MG63 (cell line): ENCODE results near the gene POLR2B. TPM values are rescaled to one million over a fixed set of nuclear protein-coding genes. Genes with fewer than 3 reads are reported as not detected.
"Not testable (repeated sequence)": the region's sequence is repeated elsewhere in the genome, so short reads cannot be mapped to it uniquely, and the experiment has no call there.

ENCODE experiments used
- DNase-seq: peaks from one replicate; pipeline ENCODE4 v3.0.0-alpha.2; 2020
- H3K27me3 ChIP-seq: fragments of 250-450 bp; sonication (Bioruptor Pico); 2 replicates; pipeline ENCODE4 v1.5.1; 2020; ENCODE audit warnings: mild to moderate bottlenecking, moderate library complexity
- H3K36me3 ChIP-seq: fragments of 250-450 bp; sonication (Bioruptor Pico); 2 replicates; pipeline ENCODE4 v1.5.1; 2020; ENCODE audit warnings: mild to moderate bottlenecking, moderate library complexity
- H3K4me3 ChIP-seq: fragments of 250-450 bp; sonication (Bioruptor Pico); 2 replicates; pipeline ENCODE4 v1.5.1; 2020; ENCODE audit warnings: mild to moderate bottlenecking, moderate library complexity
- H3K9me3 ChIP-seq: fragments of 250-450 bp; sonication (Bioruptor Pico); 2 replicates; pipeline ENCODE4 v1.5.1; 2020; ENCODE audit warnings: mild to moderate bottlenecking, moderate library complexity
- total RNA-seq: library from RNA; depleted of rRNA; stranded (reverse); fragments of >200 nt; shearing (Covaris generic); gene quantifications from 2 replicates; pipeline ENCODE4 v1.2.3, GENCODE V29; 2014; ENCODE audit warnings: low replicate concordance

The POLR2B gene
- total RNA-seq, 1 experiment from 2014 or later: 87.9 TPM

DNA sequence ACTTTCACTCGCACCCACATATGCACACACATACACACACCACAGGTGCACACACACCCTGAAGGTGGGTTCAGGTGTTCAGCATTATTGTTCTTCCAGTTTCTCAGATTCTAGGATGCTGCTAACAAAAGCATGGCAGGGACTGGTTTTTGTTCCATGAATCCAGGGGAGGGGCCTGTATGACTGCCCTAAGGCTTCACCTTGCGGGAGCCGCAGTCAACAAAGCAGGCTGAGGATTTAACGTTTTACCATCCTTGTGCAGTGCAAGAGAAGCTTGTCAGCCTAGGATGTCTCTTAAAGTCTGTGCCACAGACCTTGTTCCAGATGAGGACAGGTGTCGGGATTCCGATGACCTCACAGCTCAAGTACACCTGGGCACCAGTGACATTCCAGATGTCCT lies 61.8 kb downstream of the POLR2B start:
- no peak for DNase-seq
- Histone ChIP-seq H3K36me3 (peaks cover 9% of the 10 kb centered on the region; the same call in 1 of the 2 replicates), H3K27me3 (no peaks in the 10 kb centered on the region), H3K4me3 (no peak overlapping the region), H3K9me3 (no peaks in the 10 kb centered on the region)

DNA sequence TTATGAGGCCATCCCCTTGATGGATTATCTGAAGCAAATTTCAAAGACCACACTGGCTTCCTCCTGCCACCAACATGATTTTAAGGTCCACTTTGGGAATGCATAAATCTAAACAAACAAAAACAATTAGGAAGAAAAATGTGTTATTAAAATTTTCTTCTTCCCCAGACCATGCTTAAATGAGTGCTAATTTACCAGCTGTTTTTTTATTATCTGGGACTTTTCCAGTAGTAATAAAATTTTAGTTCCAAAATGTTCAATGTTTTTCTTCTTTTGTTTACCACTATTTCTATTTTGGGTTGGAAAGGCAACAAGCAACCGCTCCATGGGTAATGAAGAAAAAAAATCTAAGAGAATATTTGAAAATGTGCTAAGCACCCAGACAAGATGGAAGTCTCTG lies 62.3 kb downstream of the POLR2B start:
- no peak overlapping the region for H3K4me3 ChIP-seq
- no peaks in the 10 kb centered on the region for H3K9me3 ChIP-seq
- no peak for DNase-seq
- H3K27me3 ChIP-seq: no peaks in the 10 kb centered on the region
- peaks cover 9% of the 10 kb centered on the region; the same call in 1 of the 2 replicates for H3K36me3 ChIP-seq

DNA sequence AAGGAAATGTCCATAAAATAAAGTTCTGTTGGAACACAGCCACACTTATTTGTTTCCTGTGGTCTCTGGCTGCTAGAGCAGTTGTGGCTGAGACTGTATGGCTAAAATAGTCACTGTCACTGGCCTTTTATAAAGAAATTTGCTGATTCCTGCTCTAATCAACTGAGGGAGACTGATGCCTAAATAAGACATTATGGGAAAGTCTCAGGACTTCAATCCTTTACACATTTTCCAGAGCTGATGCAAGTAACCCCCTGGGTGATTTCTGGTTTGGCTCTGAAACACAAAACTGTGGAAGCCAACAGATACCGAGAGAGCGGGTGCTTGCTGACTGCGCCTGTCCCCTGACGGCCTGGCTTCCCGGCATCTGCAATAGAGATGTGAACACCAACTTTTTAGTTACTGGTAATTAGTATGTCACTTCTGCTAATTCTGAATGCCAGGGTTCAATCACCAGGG lies 64.0 kb downstream of the POLR2B start:
- no peak for DNase-seq
- Histone ChIP-seq H3K27me3 (no peaks in the 10 kb centered on the region), H3K4me3 (no peak overlapping the region), H3K9me3 (no peaks in the 10 kb centered on the region), H3K36me3 (peaks cover 10% of the 10 kb centered on the region; the same call in 1 of the 2 replicates)

DNA sequence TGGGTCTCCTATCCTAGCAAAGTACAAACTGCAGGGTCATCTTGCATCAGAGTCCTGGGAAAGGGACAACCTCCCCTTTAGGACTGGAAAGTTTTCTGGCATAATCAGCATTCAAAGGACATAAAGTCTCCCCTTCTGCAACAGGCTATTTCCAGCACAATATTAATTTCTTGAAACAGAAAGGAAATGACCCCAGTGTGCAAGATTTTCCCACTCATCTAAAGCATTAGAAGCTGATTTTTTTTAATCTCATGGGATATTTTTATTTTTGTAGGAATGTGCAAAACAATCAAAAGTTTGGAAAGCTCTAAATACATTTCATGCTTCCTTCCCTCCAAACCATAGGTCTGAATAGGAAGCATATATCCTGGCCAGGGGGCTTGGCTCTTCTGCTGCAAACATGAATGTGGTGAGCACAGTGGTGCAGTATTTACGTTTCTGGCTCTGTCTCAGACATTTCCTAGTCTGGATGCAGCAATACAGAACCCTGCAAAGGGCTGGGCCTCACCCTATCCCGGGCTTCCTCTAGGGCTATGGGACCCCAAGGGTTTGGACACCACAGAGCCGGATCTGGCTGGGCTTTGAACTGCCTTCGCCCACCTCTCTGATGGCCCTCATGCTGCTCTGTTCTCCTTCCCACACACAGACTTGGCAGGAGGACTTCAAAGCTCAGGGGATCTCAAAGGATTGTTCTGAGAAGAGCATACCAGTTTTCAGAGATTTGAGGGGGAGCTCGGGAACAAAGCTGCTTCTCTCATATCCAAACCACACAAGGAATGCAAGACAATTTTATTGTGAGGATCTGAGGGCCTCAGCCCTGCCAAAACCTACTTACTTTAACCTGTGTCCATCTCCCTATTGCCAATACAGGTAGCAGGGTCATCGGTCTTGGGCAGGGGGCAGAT lies 64.9 kb downstream of the POLR2B start:
- no peaks in the 10 kb centered on the region for H3K27me3 ChIP-seq
- no peaks in the 10 kb centered on the region for H3K9me3 ChIP-seq
- DNase-seq: no peak
- peaks cover 10% of the 10 kb centered on the region; the same call in 1 of the 2 replicates for H3K36me3 ChIP-seq
- no peak overlapping the region for H3K4me3 ChIP-seq

DNA sequence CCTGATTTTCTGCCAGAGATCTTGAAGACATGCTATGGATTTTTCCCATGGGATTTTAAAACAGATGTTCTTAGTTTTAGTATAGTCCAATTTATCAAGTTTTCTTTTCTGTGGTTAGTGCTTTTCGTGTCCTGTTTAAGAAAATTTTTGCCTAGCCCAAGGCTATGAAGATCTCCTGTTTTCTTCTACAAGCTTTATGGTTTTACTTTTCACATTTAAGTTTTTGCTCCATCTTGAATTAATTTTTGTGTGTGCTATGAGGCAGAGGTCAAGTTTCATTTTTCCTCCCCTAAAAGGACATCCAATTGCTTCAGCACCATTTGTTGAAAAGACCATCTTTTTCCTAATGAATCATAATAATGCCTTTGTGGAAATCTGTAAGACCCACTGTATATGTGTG lies 65.6 kb downstream of the POLR2B start:
- Histone ChIP-seq H3K4me3 (no peak overlapping the region), H3K9me3 (no peaks in the 10 kb centered on the region), H3K27me3 (no peaks in the 10 kb centered on the region), H3K36me3 (peaks cover 10% of the 10 kb centered on the region; the same call in 1 of the 2 replicates)
- no peak for DNase-seq

DNA sequence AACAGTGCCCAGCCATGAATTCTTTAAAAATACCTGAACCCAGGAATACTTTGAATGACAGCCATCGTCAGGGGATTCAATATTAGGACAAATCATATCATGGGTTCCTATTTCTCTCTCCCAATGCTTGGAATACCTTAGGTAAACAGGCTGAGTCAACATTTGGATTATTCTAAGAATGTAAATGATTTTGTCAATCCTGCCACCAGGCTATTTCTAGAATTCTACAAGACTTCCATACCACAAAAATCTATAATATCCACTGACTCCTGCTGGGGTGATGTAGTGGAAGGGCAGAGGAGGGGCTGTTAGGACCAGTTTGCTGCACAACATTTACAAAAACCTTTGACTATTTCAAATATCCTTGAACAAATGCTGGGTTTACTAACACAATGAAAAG lies 66.3 kb downstream of the POLR2B start:
- no peak overlapping the region for H3K4me3 ChIP-seq
- DNase-seq: no peak
- peaks cover 10% of the 10 kb centered on the region; the same call in 1 of the 2 replicates for H3K36me3 ChIP-seq
- no peaks in the 10 kb centered on the region for H3K27me3 ChIP-seq
- no peaks in the 10 kb centered on the region for H3K9me3 ChIP-seq

DNA sequence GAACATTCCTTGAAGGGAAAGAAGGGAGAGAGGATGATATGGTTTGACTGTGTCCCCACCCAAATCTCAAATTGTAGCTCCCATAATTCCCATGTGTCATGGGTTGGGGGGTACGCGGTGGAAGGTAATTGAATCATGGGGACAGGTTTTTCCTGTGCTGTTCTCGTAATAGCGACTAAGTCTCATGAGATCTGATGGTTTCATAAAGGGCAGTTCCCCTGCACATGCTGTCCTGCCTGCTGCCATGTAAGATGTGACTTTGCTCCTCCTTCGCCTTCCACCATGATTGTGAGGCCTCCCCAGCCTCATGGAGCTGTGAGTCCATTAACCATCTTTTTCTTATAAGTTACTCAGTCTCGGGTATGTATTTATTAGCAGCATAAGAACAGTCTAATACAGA lies 68.3 kb downstream of the POLR2B start:
- not testable (repeated sequence) for H3K9me3 ChIP-seq, H3K27me3 ChIP-seq, DNase-seq, H3K36me3 ChIP-seq, H3K4me3 ChIP-seq

DNA sequence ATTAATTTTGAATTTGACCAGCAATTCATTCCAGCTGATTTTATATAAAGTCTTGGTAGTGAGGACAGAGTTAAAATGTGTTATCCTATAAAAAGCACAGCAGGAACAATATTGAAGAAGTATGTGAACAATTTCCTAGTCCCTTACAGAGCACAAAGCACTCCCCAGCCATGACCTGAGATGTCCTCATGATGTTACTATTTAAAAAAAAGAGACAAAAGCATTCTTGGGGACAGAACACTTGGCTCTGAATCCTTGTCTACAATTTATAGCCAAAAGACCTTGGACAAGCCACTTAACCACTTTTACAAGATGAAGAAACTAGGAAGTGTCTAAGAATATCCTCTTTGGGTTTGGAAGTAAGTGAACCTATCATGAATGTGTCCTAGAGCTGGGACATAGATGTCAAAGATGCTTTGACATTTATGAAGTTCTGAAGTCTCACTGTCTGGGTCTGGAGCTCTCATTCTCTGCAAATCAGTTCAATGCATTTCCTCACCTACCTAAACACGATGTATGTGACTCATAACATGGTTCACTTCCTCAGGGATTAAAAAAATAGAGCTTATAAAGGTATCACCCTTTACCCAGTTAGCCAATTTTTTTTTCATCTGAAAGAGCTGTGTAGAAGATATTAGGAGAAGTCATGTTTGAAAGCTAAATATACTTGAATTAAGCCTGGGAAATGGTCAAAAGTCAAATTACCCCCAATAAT lies 70.1 kb downstream of the POLR2B start:
- no peaks in the 10 kb centered on the region for H3K27me3 ChIP-seq
- no peak overlapping the region for H3K4me3 ChIP-seq
- H3K9me3 ChIP-seq: no peaks in the 10 kb centered on the region
- no peak for DNase-seq
- peaks cover 8% of the 10 kb centered on the region; the same call in 1 of the 2 replicates for H3K36me3 ChIP-seq

DNA sequence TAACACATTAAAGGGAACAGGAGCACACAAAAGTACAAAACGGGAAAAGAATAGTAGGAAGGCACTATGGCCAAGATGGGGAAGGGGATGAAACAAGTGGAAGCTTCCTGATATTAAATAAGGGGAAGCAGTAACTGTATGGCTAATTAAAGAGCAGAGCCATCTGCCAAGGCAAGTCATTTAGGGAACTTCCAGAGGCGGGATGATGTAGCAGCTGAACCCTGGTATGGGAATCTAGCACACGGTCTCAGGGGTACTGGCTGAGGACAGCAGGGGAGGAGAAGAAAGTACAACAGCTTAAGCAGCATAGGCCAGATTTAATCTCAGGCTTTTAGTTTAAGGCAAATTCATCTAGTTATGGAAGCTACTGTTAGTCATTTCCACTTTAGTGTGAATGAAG lies 72.4 kb downstream of the POLR2B start:
- Histone ChIP-seq H3K27me3 (no peaks in the 10 kb centered on the region), H3K36me3 (peaks cover 8% of the 10 kb centered on the region; the same call in 1 of the 2 replicates), H3K9me3 (no peaks in the 10 kb centered on the region), H3K4me3 (no peak overlapping the region)
- no peak for DNase-seq

DNA sequence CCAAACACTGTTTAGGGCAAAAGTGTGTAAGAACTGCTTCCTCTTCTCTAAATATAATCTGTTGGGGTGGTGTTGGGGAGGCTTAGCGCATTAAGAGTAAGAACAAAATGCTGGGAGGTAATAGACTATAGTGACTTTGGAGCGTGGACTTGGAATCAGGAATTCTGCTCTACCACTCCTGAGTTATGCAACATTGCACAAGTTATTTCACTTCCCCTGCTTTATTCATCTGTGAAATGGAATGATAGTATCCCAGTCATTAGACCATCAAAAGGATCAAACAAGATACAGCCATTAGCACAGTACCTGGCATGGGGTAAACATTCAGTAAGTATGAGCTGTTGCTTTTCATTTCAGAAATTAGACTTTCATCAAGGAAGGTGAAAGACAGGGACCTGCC lies 72.8 kb downstream of the POLR2B start:
- H3K27me3 ChIP-seq: no peaks in the 10 kb centered on the region
- no peak for DNase-seq
- no peak overlapping the region for H3K4me3 ChIP-seq
- H3K36me3 ChIP-seq: peaks cover 8% of the 10 kb centered on the region; the same call in 1 of the 2 replicates
- no peaks in the 10 kb centered on the region for H3K9me3 ChIP-seq

DNA sequence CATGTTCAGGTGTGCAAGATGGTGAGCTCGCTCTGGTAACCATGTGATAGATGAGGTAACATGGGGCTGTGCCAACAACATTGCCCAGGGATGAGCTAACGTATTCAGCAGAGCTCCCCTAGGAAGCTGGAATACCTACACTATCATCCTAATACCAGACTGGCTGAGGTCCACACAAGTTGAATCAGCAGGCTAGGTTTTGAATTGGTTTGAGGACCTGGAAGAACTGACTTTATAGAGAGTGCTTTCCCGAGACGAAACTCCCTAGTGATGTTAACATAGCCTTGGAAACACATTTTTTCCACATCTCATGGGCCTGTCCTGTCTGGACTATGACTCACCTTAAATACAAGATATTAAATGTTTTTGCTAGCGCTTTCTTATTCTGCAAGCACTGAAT lies 74.8 kb downstream of the POLR2B start:
- no peaks in the 10 kb centered on the region for H3K27me3 ChIP-seq
- H3K9me3 ChIP-seq: no peaks in the 10 kb centered on the region
- no peak overlapping the region for H3K4me3 ChIP-seq
- no peak for DNase-seq
- 0 out of 2 replicates have a peak, but pooled peaks cover 2% of the 10 kb centered on the region for H3K36me3 ChIP-seq

DNA sequence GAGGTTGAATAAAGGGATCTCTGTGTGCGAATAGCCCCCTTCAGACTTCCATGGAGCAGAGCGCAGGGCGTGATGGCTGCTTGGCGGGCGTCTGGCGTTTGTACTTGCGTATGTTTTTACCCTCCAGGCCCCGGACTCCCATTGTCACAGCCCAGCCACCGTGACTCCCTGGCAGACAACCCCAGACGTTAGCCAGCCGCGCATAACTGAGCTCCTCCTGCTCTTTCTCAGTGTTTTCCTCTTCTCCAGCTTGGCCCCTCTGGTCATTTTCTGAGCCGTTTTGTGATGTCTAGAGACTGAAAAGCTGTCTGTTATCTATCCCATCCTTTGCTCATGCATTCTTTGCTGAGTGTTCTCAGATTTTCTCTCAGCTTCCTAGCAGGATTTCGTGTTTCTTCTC lies 77.2 kb downstream of the POLR2B start:
- no peaks in the 10 kb centered on the region for H3K9me3 ChIP-seq
- no peak for DNase-seq
- H3K36me3 ChIP-seq: 0 out of 2 replicates have a peak, but pooled peaks cover 2% of the 10 kb centered on the region
- no peaks in the 10 kb centered on the region for H3K27me3 ChIP-seq
- H3K4me3 ChIP-seq: no peak overlapping the region

DNA sequence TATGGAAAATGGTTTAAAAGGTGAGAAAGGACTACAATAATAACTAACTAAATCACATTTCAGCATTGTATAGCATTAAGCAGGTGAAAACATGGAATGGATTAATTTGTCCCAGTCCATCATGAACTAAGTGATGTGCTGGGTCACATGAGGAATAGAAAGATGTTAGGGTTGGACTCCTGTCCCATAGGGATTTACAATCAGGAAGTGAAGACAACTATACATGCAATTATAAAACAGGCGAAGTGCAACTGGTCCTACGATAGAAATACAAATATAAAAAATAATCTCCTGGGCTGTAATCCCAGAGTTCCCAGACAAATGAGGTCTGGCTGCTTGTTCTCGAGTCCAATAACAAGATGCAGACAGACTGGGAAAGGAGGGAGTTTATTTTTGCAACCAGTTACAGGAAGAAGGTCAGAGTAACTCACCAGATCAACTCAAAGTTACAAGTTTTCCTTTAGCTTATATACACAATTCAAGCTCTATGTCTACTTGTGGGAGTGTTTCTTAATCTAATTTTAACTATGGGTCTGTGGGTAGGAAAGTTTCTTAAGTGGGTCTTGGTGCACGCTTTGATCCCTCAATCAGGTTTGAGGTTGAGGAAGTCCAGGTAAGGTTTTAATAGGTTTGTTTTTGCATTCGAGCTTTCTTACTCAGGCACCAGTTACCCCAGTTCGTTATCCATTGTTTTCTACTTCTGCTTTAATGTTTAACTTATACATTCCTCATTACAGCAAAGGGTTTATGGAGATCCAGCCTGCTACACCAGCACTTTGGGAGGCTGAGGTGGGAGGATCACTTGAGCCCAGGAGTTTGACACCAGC lies 81.4 kb downstream of the POLR2B start:
- Histone ChIP-seq H3K36me3 (no peaks in the 10 kb centered on the region), H3K9me3 (no peaks in the 10 kb centered on the region), H3K27me3 (no peaks in the 10 kb centered on the region), H3K4me3 (no peak overlapping the region)
- DNase-seq: no peak

DNA sequence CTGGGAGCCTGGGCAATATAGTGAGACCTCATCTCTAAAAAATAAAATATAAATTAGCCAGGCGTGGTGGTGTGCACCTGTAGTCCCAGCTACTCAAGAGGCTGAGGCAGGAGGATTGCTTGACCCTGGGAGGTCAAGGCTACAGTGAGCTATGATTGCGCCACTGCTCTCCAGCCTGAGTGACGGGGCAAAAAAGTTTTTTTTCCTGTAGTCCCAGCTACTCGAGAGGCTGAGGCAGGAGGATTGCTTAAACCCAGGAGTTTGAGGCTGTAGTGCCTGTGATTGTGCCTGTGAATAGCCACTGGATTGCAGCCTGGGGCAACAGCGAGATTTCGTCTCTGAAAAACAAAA lies 82.0 kb downstream of the POLR2B start:
- DNase-seq, H3K4me3 ChIP-seq, H3K36me3 ChIP-seq, H3K27me3 ChIP-seq, H3K9me3 ChIP-seq: not testable (repeated sequence)

DNA sequence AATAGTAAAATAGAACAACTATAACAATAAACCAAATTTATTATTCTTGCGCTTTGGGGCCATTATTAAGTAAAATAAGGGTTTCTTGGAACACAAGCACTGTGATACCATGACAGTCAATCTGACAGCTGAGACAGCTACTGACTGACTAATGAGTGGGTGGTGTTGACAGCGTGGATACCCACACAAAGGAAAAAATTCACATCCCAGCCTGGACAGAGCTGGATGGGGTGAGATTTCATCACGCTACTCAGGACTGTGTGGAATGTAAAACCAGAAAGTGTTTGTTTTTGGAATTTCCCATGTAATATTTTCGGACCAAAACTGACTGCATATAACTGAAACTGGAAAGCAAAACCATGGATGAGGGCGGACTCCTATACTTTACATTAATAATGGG lies 82.7 kb downstream of the POLR2B start:
- no peak for DNase-seq
- Histone ChIP-seq H3K27me3 (no peaks in the 10 kb centered on the region), H3K4me3 (no peak overlapping the region), H3K36me3 (no peaks in the 10 kb centered on the region), H3K9me3 (no peaks in the 10 kb centered on the region)

DNA sequence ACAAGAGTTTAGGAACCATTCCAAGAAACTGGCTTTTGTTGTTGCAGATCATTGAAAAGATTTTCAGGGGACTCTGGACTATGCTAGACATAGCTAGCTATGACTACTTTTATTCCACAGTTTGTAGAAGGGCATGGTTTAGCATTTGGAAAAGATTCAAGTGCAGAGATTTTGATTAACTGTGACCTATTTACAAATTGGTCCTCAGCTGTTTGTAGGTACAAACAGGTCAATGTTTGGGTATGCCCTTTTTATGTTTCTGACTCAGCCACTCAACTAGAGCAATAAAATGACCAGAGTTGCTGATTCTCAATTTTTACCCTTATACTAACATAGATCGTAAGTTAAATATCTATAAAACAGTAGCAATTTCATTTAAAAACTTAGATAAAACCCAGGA lies 84.8 kb downstream of the POLR2B start:
- H3K36me3 ChIP-seq: 0 out of 2 replicates have a peak, but pooled peaks cover 4% of the 10 kb centered on the region
- no peak for DNase-seq
- no peak overlapping the region for H3K4me3 ChIP-seq
- H3K27me3 ChIP-seq: no peaks in the 10 kb centered on the region
- H3K9me3 ChIP-seq: no peaks in the 10 kb centered on the region

DNA sequence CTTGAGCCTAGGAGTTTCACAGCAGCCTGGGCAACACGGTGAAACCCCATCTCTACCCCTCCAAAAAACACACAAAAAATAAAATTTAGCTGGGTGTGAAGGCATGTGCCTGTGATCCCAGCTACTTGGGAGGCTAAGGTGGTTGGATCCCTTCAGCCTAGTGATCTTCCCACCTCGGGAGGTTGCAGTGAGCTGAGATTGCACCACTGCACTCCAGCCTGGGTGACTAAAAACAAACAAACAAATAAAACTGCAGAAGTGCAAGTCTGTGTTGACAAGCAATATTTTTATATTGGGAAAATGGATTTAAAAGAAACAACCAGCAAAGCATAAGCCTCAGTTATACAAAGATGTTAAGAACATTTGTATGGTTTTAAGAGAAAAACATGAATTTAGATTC lies 85.4 kb downstream of the POLR2B start:
- no peak for DNase-seq
- 0 out of 2 replicates have a peak, but pooled peaks cover 4% of the 10 kb centered on the region for H3K36me3 ChIP-seq
- no peaks in the 10 kb centered on the region for H3K9me3 ChIP-seq
- no peaks in the 10 kb centered on the region for H3K27me3 ChIP-seq
- no peak overlapping the region for H3K4me3 ChIP-seq
